ENCODE data around the gene MGAT4D. TPM values are rescaled to one million over a fixed set of nuclear protein-coding genes. Genes with fewer than 3 reads are reported as not detected.

The MGAT4D gene
- polyA plus RNA-seq, 1 donor = not detected

- H3K27me3 ChIP-seq (ENCODE audit: control insufficient read depth, insufficient read depth, low read length) = peaks cover under 1% of the 10 kb centered on the region
- H3K36me3 ChIP-seq (ENCODE audit: control insufficient read depth, insufficient read depth, low read length) = no peaks in the 10 kb centered on the region
- H3K4me1 ChIP-seq (ENCODE audit: control insufficient read depth, insufficient read depth, low read length) = no peaks in the 10 kb centered on the region
- no peak overlapping the region for H3K4me3 ChIP-seq (ENCODE audit: low read length)
- no CpG with 5 or more reads among the region's 1 CpG for WGBS (ENCODE audit: insufficient coverage, low lambda C conversion rate)
- H3K27ac ChIP-seq (ENCODE audit: low read length) = no peak overlapping the region
- no peak for DNase-seq
- H3K9me3 ChIP-seq (ENCODE audit: control insufficient read depth, low read depth, low read length) = peaks cover 6% of the 10 kb centered on the region
Measured at GRCh38 chr4:140485939-140486338, 12.2 kb downstream of the MGAT4D start.

- Histone ChIP-seq H3K4me1 (ENCODE audit: control insufficient read depth, insufficient read depth, low read length) (no peaks in the 10 kb centered on the region), H3K9me3 (ENCODE audit: control insufficient read depth, low read depth, low read length) (peaks cover 6% of the 10 kb centered on the region), H3K4me3 (ENCODE audit: low read length) (no peak overlapping the region), H3K27me3 (ENCODE audit: control insufficient read depth, insufficient read depth, low read length) (peaks cover 2% of the 10 kb centered on the region), H3K27ac (ENCODE audit: low read length) (no peak overlapping the region), H3K36me3 (ENCODE audit: control insufficient read depth, insufficient read depth, low read length) (no peaks in the 10 kb centered on the region)
- no peak for DNase-seq
- WGBS (ENCODE audit: insufficient coverage, low lambda C conversion rate) = 92% methylated on average over 2 of the region's 4 CpGs
Measured at GRCh38 chr4:140483445-140483844, 14.6 kb downstream of the MGAT4D start.

- 88% methylated on average over 2 of the region's 2 CpGs for WGBS (ENCODE audit: insufficient coverage, low lambda C conversion rate)
- no peak overlapping the region for H3K27ac ChIP-seq (ENCODE audit: low read length)
Measured at GRCh38 chr4:140472156-140472555, 25.9 kb downstream of the MGAT4D start.

GRCh38 chr4:140469791-140470733, 28.0 kb downstream of the MGAT4D start:
- Histone ChIP-seq H3K4me3 (ENCODE audit: low read length) (no peak overlapping the region), H3K9me3 (ENCODE audit: control insufficient read depth, low read depth, low read length) (no peaks in the 10 kb centered on the region), H3K27me3 (ENCODE audit: control insufficient read depth, insufficient read depth, low read length) (peaks cover 12% of the 10 kb centered on the region), H3K36me3 (ENCODE audit: control insufficient read depth, insufficient read depth, low read length) (no peaks in the 10 kb centered on the region), H3K27ac (ENCODE audit: low read length) (no peak overlapping the region), H3K4me1 (ENCODE audit: control insufficient read depth, insufficient read depth, low read length) (no peaks in the 10 kb centered on the region)
- DNase-seq = peak in 1 of 2 donors; percentile 3
- WGBS (ENCODE audit: insufficient coverage, low lambda C conversion rate) = 100% methylated on average over 1 of the region's 27 CpGs

More at GRCh38 chr4:140472156-140472555, 25.9 kb downstream of the MGAT4D start:
- no peak overlapping the region for H3K4me3 ChIP-seq (ENCODE audit: low read length)
- DNase-seq = no peak
- peaks cover 12% of the 10 kb centered on the region for H3K27me3 ChIP-seq (ENCODE audit: control insufficient read depth, insufficient read depth, low read length)
- no peaks in the 10 kb centered on the region for H3K4me1 ChIP-seq (ENCODE audit: control insufficient read depth, insufficient read depth, low read length)
- no peaks in the 10 kb centered on the region for H3K36me3 ChIP-seq (ENCODE audit: control insufficient read depth, insufficient read depth, low read length)
- H3K9me3 ChIP-seq (ENCODE audit: control insufficient read depth, low read depth, low read length) = no peaks in the 10 kb centered on the region

- no peak for DNase-seq
- WGBS (ENCODE audit: insufficient coverage, low lambda C conversion rate) = 100% methylated on average over 1 of the region's 1 CpG
- H3K4me3 ChIP-seq (ENCODE audit: low read length) = no peak overlapping the region
- peaks cover 5% of the 10 kb centered on the region for H3K4me1 ChIP-seq (ENCODE audit: control insufficient read depth, insufficient read depth, low read length)
- H3K9me3 ChIP-seq (ENCODE audit: control insufficient read depth, low read depth, low read length) = no peaks in the 10 kb centered on the region
- H3K27ac ChIP-seq (ENCODE audit: low read length) = no peak overlapping the region
- H3K27me3 ChIP-seq (ENCODE audit: control insufficient read depth, insufficient read depth, low read length) = peaks cover 12% of the 10 kb centered on the region
- no peaks in the 10 kb centered on the region for H3K36me3 ChIP-seq (ENCODE audit: control insufficient read depth, insufficient read depth, low read length)
Measured at GRCh38 chr4:140466146-140466545, 31.9 kb downstream of the MGAT4D start.

- DNase-seq = peak; percentile 25 to 65
- Histone ChIP-seq H3K27me3 (ENCODE audit: control insufficient read depth, insufficient read depth, low read length) (peaks cover under 1% of the 10 kb centered on the region), H3K27ac (ENCODE audit: low read length) (no peak overlapping the region), H3K9me3 (ENCODE audit: control insufficient read depth, low read depth, low read length) (no peaks in the 10 kb centered on the region), H3K4me3 (ENCODE audit: low read length) (no peak overlapping the region), H3K4me1 (ENCODE audit: control insufficient read depth, insufficient read depth, low read length) (peaks cover 5% of the 10 kb centered on the region), H3K36me3 (ENCODE audit: control insufficient read depth, insufficient read depth, low read length) (no peaks in the 10 kb centered on the region)
- 20% methylated on average over 1 of the region's 1 CpG for WGBS (ENCODE audit: insufficient coverage, low lambda C conversion rate)
Measured at GRCh38 chr4:140463614-140464013, 34.5 kb downstream of the MGAT4D start.

GRCh38 chr4:140463182-140463581, 34.9 kb downstream of the MGAT4D start:
- no peak for DNase-seq
- Histone ChIP-seq H3K36me3 (ENCODE audit: control insufficient read depth, insufficient read depth, low read length) (no peaks in the 10 kb centered on the region), H3K9me3 (ENCODE audit: control insufficient read depth, low read depth, low read length) (no peaks in the 10 kb centered on the region), H3K27ac (ENCODE audit: low read length) (no peak overlapping the region), H3K4me3 (ENCODE audit: low read length) (no peak overlapping the region), H3K27me3 (ENCODE audit: control insufficient read depth, insufficient read depth, low read length) (no peaks in the 10 kb centered on the region), H3K4me1 (ENCODE audit: control insufficient read depth, insufficient read depth, low read length) (peaks cover 5% of the 10 kb centered on the region)
- no CpG with 5 or more reads among the region's 3 CpGs for WGBS (ENCODE audit: insufficient coverage, low lambda C conversion rate)

- 68% methylated on average over 3 of the region's 3 CpGs for WGBS (ENCODE audit: insufficient coverage, low lambda C conversion rate)
Measured at GRCh38 chr4:140450352-140450751, 47.7 kb downstream of the MGAT4D start.

GRCh38 chr4:140448830-140449229, 49.3 kb downstream of the MGAT4D start:
- no peak for DNase-seq
- Histone ChIP-seq H3K4me1 (ENCODE audit: control insufficient read depth, insufficient read depth, low read length) (no peaks in the 10 kb centered on the region), H3K4me3 (ENCODE audit: low read length) (no peak overlapping the region), H3K36me3 (ENCODE audit: control insufficient read depth, insufficient read depth, low read length) (no peaks in the 10 kb centered on the region), H3K9me3 (ENCODE audit: control insufficient read depth, low read depth, low read length) (no peaks in the 10 kb centered on the region), H3K27me3 (ENCODE audit: control insufficient read depth, insufficient read depth, low read length) (peaks cover 3% of the 10 kb centered on the region), H3K27ac (ENCODE audit: low read length) (no peak overlapping the region)
- 58% methylated on average over 1 of the region's 2 CpGs for WGBS (ENCODE audit: insufficient coverage, low lambda C conversion rate)

More at GRCh38 chr4:140450352-140450751, 47.7 kb downstream of the MGAT4D start:
- no peak overlapping the region for H3K27ac ChIP-seq (ENCODE audit: low read length)
- no peak overlapping the region for H3K4me3 ChIP-seq (ENCODE audit: low read length)
- DNase-seq = no peak
- no peaks in the 10 kb centered on the region for H3K4me1 ChIP-seq (ENCODE audit: control insufficient read depth, insufficient read depth, low read length)
- H3K27me3 ChIP-seq (ENCODE audit: control insufficient read depth, insufficient read depth, low read length) = peaks cover 3% of the 10 kb centered on the region
- no peaks in the 10 kb centered on the region for H3K9me3 ChIP-seq (ENCODE audit: control insufficient read depth, low read depth, low read length)
- no peaks in the 10 kb centered on the region for H3K36me3 ChIP-seq (ENCODE audit: control insufficient read depth, insufficient read depth, low read length)

GRCh38 chr4:140448162-140448561, 49.9 kb downstream of the MGAT4D start:
- peaks cover 3% of the 10 kb centered on the region for H3K27me3 ChIP-seq (ENCODE audit: control insufficient read depth, insufficient read depth, low read length)
- no peak for DNase-seq
- H3K36me3 ChIP-seq (ENCODE audit: control insufficient read depth, insufficient read depth, low read length) = no peaks in the 10 kb centered on the region
- no peak overlapping the region for H3K4me3 ChIP-seq (ENCODE audit: low read length)
- no peaks in the 10 kb centered on the region for H3K4me1 ChIP-seq (ENCODE audit: control insufficient read depth, insufficient read depth, low read length)
- H3K9me3 ChIP-seq (ENCODE audit: control insufficient read depth, low read depth, low read length) = no peaks in the 10 kb centered on the region
- 60% methylated on average over 2 of the region's 3 CpGs for WGBS (ENCODE audit: insufficient coverage, low lambda C conversion rate)
- H3K27ac ChIP-seq (ENCODE audit: low read length) = no peak overlapping the region

All from large intestine (tissue), 3 donors.